Pulmonary artery endothelial cell (primary cell): ENCODE measurements around the gene LAIR1. TPM values are rescaled to one million over a fixed set of nuclear protein-coding genes. Genes with fewer than 3 reads are reported as not detected.
"Not testable (repeated sequence)": the region's sequence is repeated elsewhere in the genome, so short reads cannot be mapped to it uniquely, and the experiment has no call there.

Experiments
- DNase-seq: peaks from one replicate; pipeline ENCODE4 v3.0.0-alpha.2; 2011; ENCODE audit warnings: low read depth, low spot score
- total RNA-seq: library from RNA; depleted of rRNA; stranded (reverse); fragments of >200 nt; gene quantifications from 2 replicates; pipeline ENCODE4 v1.2.3, GENCODE V29; 2014

LAIR1 gene
- total RNA-seq, 1 donor from 2014 or later, result not detected

DNA sequence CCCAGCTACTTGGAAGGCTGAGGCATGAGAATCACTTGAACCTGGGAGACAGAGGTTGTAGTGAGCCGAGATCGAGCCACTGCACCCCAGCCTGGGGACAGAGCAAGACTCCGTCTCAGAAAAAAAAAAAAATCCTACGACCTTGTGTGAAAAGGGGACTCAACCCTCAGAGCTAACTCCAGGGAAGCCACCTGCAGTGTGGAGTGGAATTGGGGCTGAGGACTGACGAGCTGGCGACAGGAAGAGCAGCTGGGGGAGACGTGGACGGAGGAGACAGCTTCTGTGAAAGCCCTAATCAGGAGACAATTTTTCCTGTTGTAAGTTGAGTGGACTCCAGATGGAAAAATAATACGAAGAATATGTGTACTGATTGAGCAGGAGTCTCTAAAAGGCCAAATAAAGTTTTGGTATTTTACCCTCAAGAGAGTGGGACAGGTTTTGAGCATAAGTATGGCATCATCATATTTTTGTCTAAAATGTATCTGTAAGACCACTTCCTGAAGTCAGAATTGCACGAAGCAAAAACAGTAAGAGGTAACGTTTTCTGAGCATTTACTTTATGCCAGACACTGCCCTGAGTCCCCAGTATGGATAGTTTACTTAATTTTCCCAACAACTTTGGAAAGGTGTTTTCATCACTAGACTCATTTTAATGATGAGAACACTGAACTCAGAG lies 12.0 kb upstream of the LAIR1 start:
- no peak for DNase-seq

DNA sequence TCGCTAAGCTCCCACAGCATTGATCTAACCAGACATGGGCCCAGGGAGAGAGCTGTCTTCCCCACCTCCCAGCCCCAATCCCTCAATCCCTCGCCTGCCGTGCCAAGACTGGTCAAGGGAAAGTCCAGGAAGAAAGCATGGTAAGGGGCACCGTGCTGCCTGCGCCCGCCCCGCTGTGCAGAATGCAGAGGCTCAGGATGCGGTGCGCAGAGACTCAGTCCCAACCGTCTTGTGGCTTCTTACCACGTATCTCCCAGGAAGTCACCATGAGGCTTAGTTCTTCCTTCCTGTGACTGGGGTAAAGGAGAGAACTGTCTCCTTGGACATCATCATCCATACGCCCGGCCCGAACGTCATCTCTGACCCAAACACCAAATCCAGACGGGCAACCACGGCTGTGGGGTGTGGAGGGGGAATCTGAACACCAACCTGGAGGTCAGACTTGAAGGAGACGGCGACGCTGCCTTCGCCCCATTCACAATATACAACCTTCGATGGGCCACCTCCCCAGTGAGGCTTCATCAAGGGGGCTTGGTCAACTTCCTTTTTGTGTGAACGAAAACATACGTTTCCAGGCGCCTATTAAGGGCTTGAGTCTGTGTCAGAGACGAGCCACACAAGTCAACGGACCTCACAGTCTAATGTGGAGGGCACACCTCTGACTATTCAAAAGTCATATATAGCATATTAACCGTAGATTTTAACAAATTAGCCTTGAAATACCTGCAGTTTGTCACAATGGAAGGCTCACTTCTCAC lies 10.6 kb upstream of the LAIR1 start:
- DNase-seq, result not testable (repeated sequence)

GRCh38 chr19:54373781-54374631 lies 9.3 kb upstream of the LAIR1 start:
- no peak for DNase-seq

DNA sequence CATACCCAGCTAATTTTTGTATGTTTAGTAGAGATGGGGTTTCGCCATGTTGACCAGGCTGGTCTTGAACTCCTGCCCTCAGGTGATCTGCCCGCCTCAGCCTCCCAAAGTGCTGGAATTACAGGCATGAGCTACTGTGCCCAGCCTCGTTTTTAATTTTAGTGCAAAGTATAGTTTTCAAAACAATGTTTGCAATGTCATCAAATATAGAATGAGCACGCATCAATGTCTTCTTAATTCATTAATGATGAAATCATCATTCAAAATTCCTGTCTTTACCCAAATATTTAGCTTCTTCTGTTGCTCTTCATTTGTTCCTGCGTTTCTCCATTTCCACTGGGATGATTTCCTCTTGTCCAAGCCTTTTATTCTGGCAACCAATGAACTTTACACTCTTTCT lies 6.7 kb upstream of the LAIR1 start:
- not testable (repeated sequence) for DNase-seq

DNA sequence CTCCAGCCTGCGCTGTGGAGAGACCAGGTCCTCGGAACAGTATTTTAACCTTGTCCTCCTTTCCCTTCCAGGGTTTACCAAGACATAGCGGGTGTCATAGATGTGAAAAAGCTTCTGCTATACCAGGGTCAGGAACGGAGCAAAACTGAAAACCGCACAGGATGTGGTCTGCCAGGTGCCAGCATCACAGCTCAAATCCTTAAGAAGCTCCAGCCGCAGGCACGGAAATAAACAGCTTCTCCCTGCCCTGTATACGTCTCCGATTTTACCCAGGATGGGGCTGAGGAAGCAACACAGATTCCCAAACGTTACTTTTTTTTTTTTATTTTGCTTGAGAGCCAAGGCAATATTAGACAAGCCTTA lies 5.7 kb upstream of the LAIR1 start:
- DNase-seq, result not testable (repeated sequence)

- DNase-seq, result not testable (repeated sequence)
These were observed 5.1 kb upstream of the LAIR1 start for GRCh38 chr19:54369688-54370433.

GRCh38 chr19:54369082-54369687 lies 4.5 kb upstream of the LAIR1 start:
- no peak for DNase-seq

DNA sequence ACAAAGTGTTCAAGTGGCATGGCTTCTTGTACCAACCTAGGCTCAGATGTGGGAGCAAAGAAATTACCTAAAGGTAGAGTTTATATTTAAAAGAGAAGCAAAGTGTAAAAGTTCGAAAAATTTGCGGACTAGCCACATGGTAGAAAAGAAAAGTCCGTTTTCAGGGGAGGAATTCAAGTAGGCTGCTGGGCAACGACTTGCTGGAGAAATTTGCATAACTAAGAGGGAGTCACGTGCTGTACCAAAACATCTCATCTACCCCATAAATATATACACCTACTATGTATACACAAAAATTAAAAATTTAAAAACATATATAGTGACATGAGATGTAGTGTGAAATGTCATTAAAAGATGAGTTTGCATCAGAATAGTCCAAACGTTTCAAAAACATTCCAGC lies 2.1 kb upstream of the LAIR1 start:
- no peak for DNase-seq

- DNase-seq, result not testable (repeated sequence)
These were observed 1.1 kb upstream of the LAIR1 start for GRCh38 chr19:54365798-54366197.

GRCh38 chr19:54361680-54362422 lies 2.9 kb downstream of the LAIR1 start:
- DNase-seq, result not testable (repeated sequence)

DNA sequence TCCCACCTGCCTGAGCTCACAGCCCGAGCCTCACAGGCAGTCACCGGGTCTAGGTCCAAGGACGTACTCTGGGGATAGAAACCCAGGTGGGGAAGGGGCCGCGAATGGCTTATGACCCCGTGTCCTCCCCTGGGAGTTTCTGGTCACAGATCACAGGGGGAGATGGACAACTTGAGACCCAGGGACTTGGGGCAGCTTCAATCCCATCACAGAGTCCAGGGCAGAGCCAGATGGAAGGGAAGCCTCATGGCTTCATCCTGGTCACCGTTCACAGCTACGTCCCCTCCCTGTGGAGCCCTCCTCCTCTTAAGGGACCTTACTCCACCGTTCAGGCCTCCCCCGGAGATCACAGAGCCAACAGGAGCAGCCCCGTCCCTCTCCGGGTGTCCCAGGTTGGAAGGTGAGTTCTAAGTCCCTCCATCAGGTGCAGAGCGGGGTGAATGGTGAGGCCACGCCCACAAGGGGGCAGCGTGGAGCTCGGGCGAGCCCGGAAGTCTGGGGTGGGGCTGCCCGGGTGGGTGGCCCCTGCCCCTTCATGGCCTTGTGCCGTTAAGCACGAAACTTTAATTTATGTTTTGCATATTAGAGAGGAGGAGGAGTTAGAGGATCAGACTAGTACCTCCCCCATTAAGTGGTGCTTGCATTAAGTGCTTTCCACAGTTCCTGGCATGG lies 5.4 kb downstream of the LAIR1 start:
- DNase-seq, result not testable (repeated sequence)

- DNase-seq, result no peak
These were observed 7.3 kb downstream of the LAIR1 start for GRCh38 chr19:54357381-54357780.

GRCh38 chr19:54356444-54357056 lies 8.2 kb downstream of the LAIR1 start:
- no peak for DNase-seq

- DNase-seq, result no peak
These were observed 9.1 kb downstream of the LAIR1 start for GRCh38 chr19:54355675-54356074.

- no peak for DNase-seq
These were observed 10.0 kb downstream of the LAIR1 start for GRCh38 chr19:54354761-54355160.

- no peak for DNase-seq
These were observed 12.2 kb downstream of the LAIR1 start for GRCh38 chr19:54352546-54352945.

DNA sequence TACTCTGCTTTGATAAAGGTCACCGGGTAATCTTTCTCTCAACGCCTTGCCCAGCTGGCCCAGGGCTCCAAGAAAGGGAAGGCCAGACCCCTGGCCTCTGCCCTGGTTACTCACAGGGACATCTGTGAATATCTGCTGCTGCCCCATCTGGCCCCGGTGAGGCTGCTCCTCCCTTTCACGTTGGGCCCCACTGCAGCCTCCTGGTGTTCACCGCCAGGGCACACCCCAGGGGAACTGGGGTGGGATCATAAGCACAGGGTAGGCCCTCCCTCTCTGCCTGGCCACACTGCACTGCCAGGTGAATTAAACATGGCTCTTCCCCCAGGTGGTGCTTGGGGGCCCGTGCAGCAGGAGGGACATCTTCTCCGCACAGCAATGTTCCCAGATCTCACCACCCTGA lies 12.7 kb downstream of the LAIR1 start:
- DNase-seq, result no peak

- DNase-seq, result no peak
These were observed 13.3 kb downstream of the LAIR1 start for GRCh38 chr19:54351474-54351873.

- no peak for DNase-seq
These were observed 18.8 kb downstream of the LAIR1 start for GRCh38 chr19:54345938-54346386.
